ENCODE results near the gene VEGFB.

Gene VEGFB

DNA sequence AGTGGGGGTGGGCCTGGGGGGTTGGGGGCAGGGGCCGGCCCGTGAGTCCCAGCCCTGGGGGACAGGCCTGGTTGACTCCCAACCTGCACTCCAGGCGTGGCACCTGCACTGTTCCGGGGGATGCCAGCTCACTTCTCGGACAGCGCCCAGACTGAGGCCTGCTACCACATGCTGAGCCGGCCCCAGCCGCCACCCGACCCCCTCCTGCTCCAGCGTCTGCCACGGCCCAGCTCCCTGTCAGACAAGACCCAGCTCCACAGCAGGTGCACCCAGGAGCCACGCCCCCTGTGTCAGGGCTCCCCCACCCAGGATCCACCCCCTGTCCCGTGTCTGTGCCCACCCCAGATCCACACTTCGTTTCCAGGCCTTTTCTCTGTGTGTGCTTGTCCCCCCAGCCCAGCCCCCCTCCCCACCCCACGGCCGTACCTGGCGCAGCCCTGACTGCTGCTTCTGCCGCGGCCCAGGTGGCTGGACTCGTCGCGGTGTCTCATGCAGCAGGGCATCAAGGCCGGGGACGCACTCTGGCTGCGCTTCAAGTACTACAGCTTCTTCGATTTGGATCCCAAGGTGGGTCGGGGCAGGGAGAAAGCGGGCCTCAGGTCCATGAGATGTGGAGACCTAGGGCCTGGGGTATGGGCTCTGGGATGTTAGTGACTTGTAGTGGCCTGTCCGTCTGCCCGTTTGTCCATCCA, 23.1 kb upstream of the VEGFB start:
- no peak for DNase-seq (ENCODE audit: low read depth)

DNA sequence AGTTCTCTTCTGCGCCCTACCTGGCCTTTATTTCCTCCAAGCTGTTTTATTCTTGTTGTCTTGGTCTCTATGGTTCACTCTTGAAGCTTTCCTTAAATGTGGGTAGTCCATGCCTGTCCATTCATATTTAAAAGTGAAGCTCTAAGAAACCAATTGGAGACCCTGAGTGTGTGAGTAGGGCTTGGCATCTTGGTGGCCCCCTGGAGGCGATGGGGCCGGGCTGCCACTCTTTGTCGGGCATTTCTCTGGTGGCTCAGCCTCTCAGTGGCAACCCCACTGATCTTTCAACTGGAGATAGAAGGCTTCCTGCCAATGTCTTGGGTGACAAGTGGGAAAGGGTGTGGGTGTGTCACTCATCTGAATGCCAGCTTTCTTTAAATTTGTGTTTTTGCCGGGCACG, 17.5 kb upstream of the VEGFB start:
- DNase-seq (ENCODE audit: low read depth), result no peak

DNA sequence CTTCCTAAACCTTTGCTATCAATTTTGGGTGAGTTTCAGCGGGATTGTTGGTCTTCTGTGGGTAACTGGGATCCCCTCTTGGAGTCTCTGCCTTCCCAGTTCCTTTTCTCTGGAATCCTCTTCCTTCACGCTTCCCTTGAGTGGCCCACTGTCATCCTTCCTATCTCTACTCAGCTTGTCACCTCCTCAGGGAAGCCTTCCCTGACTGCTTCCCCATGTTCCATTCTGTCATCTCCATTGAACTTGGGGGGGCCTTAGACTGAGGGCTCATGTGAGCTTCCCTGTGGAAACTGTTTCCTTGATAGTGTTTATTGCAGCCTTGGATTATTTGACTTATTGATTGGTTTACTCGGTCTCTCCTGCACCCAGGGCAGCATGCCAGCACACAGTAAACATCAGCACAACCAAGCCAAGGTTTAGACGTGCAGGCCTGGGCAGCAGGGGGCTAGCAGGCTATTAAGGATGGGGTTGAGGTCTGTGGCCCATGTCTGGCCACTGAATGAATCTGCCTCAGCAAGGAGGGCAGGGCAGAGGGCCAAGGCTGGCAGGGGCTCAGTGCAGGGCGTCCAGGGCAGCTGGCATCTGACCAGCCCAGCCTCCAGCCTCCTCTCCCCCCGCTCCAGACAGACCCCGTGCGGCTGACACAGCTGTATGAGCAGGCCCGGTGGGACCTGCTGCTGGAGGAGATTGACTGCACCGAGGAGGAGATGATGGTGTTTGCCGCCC, 15.6 kb upstream of the VEGFB start:
- DNase-seq (ENCODE audit: low read depth), result no peak

DNA sequence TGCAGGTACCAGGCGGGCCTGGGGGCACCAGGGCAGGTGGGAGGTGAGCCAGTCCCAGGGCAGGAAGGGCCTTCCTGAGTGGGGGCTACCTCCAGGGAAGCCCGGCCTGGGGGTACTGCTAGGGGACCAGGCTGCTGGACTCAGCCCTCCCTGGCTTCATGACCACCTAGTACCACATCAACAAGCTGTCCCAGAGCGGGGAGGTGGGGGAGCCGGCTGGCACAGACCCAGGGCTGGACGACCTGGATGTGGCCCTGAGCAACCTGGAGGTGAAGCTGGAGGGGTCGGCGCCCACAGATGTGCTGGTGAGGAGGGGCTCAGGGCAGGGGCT, 15.1 kb upstream of the VEGFB start:
- no peak for DNase-seq (ENCODE audit: low read depth)

DNA sequence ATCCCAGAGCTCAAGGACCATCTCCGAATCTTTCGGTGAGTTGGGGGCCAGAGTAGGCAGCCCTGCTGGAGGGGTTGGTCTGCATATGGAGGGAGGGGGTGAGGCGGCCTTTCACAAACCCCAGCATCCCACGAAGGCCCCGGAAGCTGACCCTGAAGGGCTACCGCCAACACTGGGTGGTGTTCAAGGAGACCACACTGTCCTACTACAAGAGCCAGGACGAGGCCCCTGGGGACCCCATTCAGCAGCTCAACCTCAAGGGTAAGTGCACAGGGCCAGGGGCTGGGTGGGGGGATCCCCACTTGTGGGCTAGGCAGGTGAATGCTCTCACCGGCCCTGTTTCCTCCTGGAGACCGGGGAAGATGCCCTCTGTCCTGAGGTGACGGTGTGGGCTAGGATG, 14.6 kb upstream of the VEGFB start:
- DNase-seq (ENCODE audit: low read depth), result no peak

DNA sequence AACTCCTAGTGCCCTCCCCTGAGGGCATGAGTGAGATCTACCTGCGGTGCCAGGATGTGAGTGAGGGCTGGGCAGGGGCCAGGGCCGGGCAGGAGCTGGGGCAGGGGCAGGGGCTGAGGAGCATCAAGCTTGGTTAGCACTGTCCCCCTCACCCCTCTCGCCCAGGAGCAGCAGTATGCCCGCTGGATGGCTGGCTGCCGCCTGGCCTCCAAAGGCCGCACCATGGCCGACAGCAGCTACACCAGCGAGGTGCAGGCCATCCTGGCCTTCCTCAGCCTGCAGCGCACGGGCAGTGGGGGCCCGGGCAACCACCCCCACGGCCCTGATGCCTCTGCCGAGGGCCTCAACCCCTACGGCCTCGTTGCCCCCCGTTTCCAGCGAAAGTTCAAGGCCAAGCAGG, 14.1 kb upstream of the VEGFB start:
- DNase-seq (ENCODE audit: low read depth), result no peak

DNA sequence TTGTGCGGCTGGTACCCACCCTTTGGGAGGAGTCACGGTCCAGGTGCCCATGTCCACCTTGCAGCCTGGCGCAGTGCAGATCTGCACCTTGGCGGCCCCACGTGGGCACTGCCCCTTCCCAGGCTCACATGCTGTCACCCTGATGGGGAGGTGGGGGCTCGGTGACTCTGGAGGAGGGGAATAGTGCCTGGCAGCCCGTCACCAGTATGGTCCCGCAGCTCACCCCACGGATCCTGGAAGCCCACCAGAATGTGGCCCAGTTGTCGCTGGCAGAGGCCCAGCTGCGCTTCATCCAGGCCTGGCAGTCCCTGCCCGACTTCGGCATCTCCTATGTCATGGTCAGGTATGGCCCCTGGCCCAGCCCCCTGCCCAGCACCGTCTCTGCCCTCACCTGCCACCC, 13.6 kb upstream of the VEGFB start:
- no peak for DNase-seq (ENCODE audit: low read depth)

DNA sequence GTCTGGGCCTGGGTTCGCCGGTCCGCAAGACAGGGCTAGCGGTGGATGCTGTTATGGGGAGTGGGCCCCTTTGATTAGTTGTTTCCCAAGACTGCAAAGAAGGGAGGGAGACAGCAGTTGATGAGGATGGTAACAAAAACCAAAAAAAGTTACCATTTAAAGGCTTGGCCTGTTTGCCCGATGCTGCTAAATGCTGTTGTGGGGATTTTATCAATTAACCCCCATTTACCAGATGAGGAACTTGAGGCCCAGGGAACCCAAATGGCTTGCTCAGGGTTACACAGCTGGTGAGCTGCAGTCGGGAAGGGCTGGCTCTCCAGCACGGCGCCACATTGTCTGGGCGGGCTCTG, 11.8 kb upstream of the VEGFB start:
- no peak for DNase-seq (ENCODE audit: low read depth)

DNA sequence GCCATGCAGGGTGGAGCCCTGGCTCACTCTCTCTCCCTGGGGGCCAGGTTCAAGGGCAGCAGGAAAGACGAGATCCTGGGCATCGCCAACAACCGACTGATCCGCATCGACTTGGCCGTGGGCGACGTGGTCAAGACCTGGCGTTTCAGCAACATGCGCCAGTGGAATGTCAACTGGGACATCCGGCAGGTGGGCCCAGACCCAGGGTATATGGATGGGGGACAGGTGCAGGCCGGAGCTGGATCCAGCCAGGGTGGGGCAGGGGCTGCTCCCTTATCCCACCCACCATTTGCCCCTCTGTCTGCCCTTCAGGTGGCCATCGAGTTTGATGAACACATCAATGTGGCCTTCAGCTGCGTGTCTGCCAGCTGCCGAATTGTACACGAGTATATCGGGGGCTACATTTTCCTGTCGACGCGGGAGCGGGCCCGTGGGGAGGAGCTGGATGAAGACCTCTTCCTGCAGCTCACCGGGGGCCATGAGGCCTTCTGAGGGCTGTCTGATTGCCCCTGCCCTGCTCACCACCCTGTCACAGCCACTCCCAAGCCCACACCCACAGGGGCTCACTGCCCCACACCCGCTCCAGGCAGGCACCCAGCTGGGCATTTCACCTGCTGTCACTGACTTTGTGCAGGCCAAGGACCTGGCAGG, 11.3 kb upstream of the VEGFB start:
- no peak for DNase-seq (ENCODE audit: low read depth)

DNA sequence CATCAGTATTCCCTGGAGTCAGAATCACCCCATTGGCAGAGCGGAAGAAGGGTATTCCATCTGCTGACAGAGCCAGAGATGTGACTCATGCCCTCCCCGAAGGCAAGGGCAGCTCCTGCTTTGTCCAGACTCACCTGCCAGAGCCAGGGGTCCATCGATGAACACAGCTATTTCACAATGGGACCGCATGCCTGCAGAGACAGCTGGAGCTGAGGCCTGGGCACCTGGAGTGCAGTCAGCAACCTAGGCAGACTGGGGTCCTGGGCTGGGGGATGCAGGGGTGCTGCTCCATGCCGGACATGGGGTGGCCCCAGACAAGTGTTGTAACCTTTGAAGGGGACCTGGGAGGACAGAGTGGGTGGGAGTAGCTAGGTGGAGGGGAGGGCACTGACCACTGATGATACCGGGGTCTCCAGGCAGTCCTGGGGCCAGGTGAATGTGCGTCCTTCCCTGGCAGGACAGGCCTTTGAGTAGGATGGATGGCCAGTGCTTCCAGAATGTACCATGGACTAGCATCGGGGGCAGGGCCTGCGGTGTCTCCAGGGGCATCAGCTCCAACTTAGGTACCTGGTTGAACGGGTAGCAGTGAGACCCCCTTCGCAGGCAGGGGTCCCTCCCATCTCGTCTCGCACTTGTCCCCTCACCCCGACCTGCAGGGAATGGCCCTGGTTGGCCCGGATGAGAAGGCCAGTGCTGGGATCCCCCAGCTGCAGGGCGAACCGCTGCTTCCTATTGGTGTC, 10.1 kb upstream of the VEGFB start:
- DNase-seq (ENCODE audit: low read depth), result no peak

DNA sequence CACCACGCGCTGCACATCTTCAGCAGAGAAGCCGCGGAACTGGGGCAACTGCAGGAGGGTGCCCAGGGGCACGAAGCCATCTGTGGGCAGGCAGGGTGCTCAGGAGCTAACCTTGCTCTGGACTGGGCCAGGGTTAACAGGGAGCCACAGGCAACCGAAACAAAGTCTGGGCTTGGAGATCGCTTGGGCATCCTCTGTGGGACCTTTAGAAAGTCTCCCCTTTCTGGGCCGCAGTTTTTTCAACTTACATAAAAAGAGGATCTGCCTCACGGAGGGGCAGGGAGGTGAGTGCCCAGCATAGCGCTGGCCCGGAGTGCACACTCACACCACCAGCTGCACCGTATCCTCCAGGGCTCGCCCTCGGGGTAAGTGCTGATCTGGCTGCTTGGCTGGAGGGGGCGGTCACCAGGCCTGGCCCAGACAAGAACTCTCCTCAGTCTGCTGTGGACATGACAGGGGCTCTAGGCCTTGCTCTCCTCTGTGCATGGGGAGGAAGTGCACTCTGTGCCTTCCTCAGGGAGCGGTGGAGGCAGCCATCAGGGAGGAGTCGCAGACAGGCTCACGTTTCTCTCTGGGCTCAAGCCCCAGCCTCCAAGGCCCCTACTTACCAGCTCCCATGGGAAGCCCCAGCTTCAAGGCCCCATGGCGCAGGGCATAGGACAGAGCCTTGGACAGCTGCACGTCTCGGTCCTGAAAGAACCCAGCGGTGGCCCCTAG, 9.3 kb upstream of the VEGFB start:
- no peak for DNase-seq (ENCODE audit: low read depth)

DNA sequence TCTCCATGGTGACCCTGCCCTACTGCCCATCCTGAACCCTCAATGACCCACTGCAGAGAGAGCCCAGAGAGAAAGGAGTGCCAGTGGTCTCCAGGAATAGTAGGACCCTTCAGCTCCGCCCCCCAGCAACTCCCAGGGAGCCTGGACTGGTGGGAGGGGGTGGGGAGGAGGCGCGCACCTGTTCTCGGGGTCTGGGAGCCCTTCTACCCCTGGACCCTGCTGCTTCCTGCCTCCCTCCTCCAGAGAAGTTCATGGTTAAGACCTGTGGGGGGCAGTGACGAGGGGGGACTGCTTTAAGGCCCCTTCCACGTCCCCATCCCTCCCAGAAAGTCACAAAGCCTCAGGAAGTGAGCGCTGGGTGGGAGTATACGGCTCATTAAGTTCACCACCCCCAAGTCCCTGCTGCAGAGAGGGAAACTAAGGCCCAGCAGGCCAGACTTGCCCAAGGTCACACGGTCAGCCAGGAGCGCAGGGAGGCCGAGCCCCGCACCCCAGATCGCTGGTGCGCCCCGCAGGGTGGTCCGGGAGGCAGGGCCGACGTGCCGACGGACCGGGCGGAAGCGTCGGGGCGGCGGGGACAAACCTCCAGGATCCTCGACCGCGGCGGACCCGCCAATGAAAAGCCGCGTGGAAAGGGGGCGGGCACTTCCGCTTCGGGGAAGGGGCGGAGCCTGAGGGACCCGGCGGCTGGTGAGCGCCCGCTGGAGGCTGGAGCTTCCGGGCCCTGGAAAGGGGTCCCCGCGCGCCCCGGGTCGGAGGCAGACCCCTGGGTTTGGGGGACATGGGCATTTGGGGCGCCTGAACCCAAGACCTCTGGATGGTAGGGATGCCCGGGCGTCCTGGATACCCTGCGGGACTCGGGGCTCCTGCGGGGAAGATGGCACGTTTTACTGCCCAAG, 8.5 kb upstream of the VEGFB start, which contains the start of the genes NUDT22 and TRPT1:
Gene NUDT22, plus strand, starts transcription at position 667 of the 899 bp plus-strand sequence. CDS start 379 bp downstream, outside the sequence.
Gene TRPT1, minus strand, starts transcription at position 579 of the 899 bp plus-strand sequence. Its CDS starts 326 bp downstream, at position 253.
- peak; percentile 94 for DNase-seq (ENCODE audit: low read depth)

DNA sequence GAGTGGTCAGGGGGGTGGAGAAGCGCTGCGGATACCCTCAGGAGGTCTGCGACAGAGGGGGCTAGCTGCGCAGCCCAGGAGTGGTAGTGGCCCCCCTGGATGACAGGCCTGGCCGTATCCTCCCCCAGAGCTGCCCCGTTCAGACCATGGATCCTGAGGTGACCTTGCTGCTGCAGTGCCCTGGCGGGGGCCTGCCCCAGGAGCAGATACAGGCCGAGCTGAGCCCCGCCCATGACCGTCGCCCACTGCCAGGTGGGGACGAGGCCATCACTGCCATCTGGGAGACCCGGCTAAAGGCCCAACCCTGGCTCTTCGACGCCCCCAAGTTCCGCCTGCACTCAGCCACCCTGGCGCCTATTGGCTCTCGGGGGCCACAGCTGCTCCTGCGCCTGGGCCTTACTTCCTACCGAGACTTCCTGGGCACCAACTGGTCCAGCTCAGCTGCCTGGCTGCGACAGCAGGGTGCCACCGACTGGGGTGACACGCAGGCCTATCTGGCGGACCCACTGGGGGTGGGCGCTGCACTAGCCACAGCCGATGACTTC, 7.8 kb upstream of the VEGFB start:
- DNase-seq (ENCODE audit: low read depth), result no peak

DNA sequence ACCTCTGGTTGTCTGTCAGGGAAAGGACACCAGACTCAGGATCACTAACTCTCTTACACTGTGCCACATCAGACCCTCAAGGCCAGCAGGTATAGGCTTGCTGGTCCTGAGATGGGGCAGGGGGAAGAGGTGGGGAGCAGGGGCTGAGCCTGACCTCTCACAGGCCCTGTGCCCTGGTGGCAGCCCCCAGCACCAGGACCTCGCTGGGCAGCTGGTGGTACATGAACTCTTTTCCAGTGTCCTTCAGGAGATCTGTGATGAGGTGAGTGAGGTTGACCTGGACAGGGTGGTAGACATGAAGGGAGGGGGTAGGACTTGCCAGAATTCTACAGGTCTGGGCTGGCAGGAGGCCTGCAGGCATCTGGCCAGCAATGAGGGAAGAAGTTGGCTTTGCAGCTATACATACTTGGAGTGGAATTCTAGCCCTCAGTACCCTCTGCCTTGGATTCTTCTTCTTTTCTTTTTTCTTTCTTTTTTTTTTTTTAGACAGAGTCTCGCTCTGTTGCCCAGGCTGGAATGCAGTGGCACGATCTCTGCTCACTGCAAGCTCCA, 6.9 kb upstream of the VEGFB start:
- no peak for DNase-seq (ENCODE audit: low read depth)

DNA sequence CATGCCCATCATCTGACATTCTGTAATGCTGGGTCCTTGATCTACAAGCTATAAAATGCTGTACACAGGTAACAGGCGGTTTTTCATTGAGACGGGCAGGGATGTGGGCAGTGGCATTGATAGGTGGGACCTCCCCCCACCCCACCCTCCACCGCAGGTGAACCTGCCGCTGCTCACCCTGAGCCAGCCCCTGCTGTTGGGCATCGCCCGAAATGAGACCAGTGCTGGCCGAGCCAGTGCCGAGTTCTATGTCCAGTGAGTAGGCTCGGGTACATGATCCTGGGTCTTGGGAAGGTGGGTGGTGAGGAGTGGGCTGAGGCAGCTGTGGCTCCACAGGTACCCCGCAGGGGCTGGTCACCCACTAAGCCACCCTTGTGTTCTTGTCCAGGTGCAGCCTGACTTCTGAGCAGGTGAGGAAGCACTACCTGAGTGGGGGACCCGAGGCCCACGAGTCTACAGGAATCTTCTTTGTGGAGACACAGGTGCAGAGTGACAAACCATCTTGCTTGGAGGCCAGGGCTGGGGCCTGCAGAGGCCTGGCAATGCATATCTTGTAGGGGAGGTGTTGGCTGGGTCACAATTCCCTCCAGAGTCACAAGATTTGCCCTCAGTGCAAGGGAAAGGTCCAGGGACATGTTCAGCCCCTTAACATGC, 5.2 kb upstream of the VEGFB start:
- no peak for DNase-seq (ENCODE audit: low read depth)

DNA sequence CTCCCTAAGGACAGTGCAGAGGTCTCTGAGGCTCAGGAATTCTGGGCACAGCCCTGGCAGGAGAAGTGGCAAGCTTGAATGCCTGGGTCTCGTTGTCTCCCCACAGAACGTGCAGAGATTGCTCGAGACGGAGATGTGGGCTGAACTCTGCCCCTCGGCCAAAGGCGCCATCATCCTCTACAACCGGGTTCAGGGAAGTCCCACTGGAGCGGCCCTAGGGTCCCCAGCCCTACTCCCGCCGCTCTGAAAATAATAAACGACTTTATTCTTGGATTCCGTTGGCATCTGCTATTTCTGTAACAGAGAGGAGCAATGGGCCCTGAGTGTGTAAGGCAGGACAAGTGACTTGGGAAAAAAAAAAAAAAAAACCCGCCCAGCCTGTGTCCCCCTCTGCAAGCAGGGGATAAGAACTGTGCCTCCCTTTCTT, 4.6 kb upstream of the VEGFB start:
- no peak for DNase-seq (ENCODE audit: low read depth)

DNA sequence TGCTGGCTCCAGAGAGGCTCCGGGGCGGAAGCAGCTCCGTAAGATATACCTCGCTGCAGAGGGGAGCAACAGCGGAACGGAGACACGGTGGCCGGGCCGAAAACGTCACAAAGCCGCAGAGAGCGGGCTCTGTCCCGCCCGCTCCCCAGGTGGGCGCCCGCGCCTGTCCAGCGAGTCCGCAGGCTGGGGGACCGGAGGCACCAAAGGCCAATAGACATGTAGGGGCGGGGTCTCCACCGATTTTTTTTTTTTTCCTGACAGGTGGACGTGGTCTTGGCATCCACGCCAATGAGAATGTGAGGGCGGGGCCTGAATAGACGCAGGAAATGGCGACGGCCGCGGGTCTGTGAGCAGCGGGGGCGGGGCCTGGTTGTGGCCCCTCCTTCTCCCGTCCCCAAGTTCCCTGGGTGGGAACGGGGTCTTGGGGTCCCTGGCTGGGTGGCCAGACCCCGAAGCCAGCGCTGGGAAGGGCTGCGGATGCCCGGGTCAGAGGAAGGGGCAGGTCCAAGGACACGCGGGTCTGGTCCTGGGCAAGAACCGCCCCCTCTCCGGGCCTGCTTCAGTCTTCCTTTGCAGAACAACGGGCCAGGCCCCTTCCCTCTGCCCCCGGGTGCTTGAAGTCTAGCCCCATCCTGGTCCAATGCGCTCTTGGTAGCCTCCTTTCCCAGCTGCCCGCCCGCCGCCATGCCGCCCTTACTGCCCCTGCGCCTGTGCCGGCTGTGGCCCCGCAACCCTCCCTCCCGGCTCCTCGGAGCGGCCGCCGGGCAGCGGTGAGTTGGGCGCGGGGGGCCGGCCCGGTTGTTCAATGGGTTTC, 4.0 kb upstream of the VEGFB start, which contains the start of gene DNAJC4:
Gene DNAJC4, plus strand, starts transcription at position 378 of the 814 bp plus-strand sequence. Its CDS starts 307 bp downstream, at position 685.
- peak; percentile 81 for DNase-seq (ENCODE audit: low read depth)

DNA sequence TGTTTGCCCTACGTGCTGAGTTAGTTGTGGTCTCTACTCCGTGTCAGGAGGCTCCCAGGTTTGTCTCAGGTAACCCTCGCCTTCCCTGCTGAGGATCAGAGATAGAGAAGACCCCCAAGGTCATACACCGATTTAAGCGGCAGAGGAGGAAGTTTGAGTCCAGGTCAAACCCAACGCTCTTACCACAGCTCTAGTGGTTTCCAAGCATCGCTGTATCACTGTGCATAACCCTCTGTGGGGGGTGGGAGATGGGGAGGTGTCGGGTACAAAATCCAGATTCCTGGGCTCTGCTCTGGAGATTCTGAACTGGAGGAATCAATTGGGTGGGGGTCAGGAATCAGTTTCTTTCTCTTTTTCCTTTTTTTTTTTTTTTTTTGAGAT, 3.4 kb upstream of the VEGFB start:
- no peak for DNase-seq (ENCODE audit: low read depth)

DNA sequence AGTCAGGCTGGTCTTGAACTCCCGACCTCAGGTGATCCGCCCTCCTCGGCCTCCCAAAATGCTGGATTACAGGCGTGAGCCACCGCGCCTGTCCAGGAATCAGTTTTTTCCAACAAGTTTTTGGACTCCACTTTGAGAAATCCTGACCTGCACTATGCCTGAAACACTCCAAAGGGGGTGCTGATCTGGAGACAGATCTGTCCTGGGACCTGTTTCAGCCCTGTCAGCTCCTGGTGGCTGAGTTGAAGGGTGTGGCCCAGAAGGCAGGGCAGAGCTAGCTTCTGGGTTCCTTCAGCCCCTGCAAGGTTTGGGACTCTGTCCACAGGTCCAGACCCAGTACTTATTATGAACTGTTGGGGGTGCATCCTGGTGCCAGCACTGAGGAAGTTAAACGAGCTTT, 2.8 kb upstream of the VEGFB start:
- no peak for DNase-seq (ENCODE audit: low read depth)

Measured in stimulated activated CD8-positive, alpha-beta memory T cell treated with anti-CD3 and anti-CD28 coated beads, Interleukin-7, amount 100 ng/mL, for 24 hours (primary cell).